D721Med (cell line): ENCODE results near the gene DLX3.

ENCODE experiments used
- DNase-seq: peaks from one replicate; pipeline ENCODE4 v3.0.0; 2011; ENCODE audit warnings: low spot score; ENCODE audit not compliant: insufficient read length
- FAIRE-seq: peaks from 2 replicates; lab custom pipeline; 2011; peaks lifted over from hg19 to GRCh38; lab: Jason Lieb, UNC
- CTCF ChIP-seq: IDR thresholded peaks from 2 replicates; pipeline ENCODE4 v1.5.1; 2012; ENCODE audit warnings: mild to moderate bottlenecking, control low read depth; ENCODE audit not compliant: insufficient read depth; ENCODE audit errors: missing control alignments

DLX3 gene

DNA sequence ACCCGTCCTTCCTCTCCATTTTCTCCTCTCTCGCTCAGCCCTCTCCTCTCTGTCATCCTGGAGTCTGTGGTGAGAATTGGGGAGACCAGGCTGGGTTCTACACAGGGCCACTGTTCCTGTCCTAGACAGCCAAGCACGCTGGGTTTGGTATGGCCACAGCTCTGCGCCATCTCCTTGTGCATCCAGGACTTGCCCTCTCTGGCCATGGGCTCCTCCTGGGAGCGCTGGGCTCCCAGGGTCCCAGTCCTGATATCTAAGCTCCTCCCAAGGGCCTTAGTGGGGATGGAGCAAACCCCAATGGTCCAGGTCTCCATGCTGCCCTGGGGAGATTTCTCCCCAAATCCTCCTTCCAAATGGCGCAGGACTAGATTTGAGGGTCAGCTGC, 33.7 kb upstream of the DLX3 start:
- TF ChIP-seq CTCF = no peak

DNA sequence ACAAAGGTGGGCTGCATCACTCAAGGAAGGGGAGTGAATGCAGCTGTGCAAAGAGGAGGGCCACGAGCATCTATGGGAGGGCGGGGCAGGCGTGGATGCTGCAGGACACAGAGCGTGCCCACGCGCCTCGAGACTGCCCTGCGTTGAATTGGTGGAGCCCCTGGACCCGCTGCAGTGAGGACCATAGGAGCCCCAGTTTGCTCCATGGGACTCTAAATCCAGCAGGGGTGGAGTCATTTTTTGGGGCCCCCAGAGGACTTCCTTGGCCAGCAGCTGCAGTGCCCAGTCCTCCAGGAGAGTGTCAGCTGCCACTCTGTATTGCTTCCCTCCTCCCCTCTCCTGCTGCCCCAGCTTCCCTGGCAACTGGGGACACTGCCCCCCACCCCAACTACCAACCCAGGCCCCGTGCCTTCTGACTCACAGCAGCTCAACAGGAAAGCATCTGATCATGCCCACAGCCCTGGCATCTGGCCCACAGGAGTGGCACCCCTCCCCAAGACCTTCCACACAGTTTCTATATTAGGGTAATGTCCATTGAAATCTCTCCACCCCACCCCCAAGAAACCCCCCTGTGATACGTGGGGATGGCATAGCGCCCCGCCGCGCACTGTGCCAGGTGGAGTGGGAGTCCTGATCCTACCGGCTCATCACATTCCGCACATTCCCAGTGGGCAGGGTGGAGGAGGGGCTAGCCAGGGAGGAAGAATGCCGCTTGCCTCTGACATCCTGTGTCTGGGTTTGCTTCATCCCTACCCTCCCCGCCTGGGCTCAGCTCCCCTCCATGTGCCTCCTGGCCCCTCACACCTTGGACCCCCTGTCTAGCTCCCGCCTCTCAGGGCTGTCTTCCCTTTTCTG, 33.1 kb upstream of the DLX3 start:
- FAIRE-seq (no peak), DNase-seq (no peak)
- TF ChIP-seq CTCF = no peak

More for the DNA sequence above, 33.7 kb upstream of the DLX3 start:
- DNase-seq (no peak), FAIRE-seq (no peak)

GRCh38 chr17:50027172-50027880, 32.3 kb upstream of the DLX3 start:
- FAIRE-seq (no peak), DNase-seq (no peak)
- no peak for TF ChIP-seq CTCF

DNA sequence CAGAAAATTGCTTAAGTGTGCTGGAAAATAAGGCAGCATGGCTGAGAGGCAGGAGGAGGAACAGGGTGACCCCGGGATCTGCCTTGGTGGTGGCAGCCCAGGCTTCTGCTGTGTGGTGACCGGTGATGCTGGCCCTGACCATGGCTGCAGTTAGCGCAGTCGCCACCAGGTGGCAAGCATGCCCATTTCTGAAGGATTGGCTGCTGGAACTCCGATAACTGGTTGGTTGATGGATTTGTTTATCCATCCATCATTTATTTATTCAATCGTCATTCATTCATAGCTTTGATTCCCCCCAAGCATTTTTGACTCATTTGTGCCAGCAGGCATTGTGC, 31.8 kb upstream of the DLX3 start:
- DNase-seq (peak; percentile 74), FAIRE-seq (no peak)
- peak; percentile 98 for TF ChIP-seq CTCF

DNA sequence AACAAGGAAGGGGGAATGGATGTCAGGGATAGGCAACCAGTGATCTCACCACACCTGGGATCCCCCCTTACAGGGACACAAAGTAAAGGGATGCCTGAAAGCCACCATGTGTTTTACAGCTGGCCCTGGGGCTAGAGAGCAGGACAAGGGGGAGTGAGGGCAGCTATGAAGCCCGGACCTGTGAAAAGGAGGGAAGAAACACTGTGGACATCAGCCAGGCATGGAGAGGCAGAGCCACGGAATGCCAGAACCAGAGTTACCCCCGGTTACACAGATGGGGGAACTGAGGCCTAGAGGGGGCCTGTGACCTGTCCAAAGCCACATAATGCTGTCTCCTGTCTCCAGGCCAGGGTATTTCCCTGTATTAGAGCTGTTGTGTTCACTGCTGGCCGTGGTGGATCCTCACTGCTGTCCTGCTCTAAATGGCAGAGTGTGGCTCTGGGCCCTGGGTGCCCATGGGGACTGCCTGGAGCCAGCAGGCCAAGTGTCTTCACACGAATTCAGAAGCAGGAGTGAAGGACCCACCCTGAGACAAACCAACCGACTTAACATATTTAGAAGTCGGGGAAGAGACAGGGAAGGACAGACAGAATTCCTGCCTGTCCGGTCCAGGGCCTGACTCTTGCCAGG, 31.1 kb upstream of the DLX3 start:
- FAIRE-seq = no peak
- no peak for TF ChIP-seq CTCF
- DNase-seq = no peak

- TF ChIP-seq CTCF = no peak
- no peak for DNase-seq
- no peak for FAIRE-seq
Measured at GRCh38 chr17:50024808-50025207, 29.8 kb upstream of the DLX3 start.
